HG02852 (cell line): ENCODE measurements around the gene ZNF439.
"Not testable (repeated sequence)": the region's sequence is repeated elsewhere in the genome, so short reads cannot be mapped to it uniquely, and the experiment has no call there.

Experiments
- ATAC-seq: cut with Tn5 transposase; IDR thresholded peaks from one replicate; pipeline ENCODE4 v1.9.1; 2021; ENCODE audit warnings: mild to moderate bottlenecking, moderate library complexity; ENCODE audit not compliant: unreplicated experiment

The ZNF439 gene

DNA sequence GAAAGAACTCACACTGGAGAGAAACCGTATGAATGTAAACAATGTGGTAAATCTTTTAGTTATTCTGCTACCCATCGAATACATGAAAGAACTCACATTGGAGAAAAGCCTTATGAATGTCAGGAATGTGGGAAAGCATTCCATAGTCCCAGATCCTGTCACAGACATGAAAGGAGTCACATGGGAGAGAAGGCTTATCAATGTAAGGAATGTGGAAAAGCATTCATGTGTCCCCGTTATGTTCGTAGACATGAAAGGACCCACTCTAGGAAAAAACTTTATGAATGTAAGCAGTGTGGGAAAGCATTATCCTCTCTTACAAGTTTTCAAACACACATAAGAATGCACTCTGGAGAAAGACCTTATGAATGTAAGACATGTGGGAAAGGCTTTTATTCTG, 19.2 kb downstream of the ZNF439 start:
- ATAC-seq = not testable (repeated sequence)

DNA sequence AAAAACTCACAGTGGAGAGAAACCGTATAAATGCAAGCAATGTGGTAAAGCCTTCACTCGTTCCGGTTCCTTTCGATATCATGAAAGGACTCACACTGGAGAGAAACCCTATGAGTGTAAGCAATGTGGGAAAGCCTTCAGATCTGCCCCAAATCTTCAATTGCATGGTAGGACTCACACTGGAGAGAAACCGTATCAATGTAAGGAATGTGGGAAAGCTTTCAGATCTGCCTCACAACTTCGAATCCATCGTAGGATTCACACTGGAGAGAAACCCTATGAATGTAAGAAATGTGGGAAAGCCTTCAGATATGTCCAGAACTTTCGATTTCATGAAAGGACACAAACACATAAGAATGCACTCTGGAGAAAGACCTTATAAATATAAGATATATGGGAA, 19.7 kb downstream of the ZNF439 start:
- no peak for ATAC-seq

GRCh38 chr19:11872624-11873023, 24.1 kb downstream of the ZNF439 start:
- no peak for ATAC-seq

GRCh38 chr19:11873762-11874161, 25.2 kb downstream of the ZNF439 start:
- ATAC-seq = no peak

- not testable (repeated sequence) for ATAC-seq
These were observed 31.3 kb downstream of the ZNF439 start for GRCh38 chr19:11879687-11880266.

GRCh38 chr19:11880598-11880997, 32.1 kb downstream of the ZNF439 start:
- ATAC-seq = no peak

DNA sequence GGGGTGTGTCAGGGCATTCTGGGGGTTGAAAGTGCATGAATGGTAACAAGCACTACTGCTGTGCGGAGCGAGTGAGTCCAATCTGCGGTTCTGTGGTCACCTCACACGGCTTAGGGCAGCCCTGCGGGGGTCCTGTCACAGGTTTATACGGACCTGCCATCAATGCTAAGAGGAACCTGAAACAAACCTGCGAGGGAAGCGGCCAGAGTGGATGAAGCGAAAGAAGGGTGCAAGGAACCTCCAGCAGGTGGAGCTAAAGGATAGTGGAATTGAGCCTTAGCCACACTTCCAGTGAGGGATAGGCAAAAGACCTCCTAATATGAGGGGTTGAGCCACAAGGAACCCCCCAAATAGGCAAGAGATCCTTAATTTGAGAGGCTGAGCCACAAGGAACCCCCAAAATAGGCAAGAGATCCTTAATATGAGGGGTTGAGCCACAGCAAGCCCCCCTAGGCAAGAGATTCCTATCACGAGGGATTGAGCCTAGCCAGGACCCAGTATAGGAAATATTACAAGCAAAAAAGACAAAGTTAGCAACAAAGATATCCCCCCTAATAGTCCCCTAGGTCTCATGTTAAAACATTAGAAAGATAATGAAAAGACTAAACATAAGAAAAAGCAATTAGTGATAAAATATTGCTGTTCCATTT, 32.8 kb downstream of the ZNF439 start:
- ATAC-seq = no peak

GRCh38 chr19:11882606-11883005, 34.1 kb downstream of the ZNF439 start:
- no peak for ATAC-seq

DNA sequence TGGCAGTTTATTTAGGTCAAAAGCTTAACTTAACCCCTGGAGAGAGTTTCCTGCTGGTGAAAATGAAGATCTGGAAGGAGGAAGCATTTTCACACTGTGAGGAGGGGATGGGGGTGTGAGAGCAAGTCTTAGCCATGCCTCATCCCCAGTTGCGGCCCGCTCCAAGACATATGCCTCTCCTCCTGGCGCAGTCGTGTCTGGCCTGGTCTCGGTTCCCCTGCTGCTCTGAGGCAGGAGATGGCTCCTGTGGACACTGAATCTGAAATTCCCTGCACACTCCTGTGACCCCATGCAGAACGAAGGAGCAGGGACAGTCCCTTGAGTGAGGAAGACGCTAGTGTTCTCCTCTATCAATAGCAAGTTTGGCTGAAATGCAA, 38.7 kb downstream of the ZNF439 start:
- ATAC-seq = no peak

- no peak for ATAC-seq
These were observed 39.3 kb downstream of the ZNF439 start, which contains the start of gene ZNF69 for GRCh38 chr19:11887611-11888531. Gene ZNF69 (plus strand): TSS chr19:11887782. CDS start chr19:11887924, 142 bp downstream.

GRCh38 chr19:11889901-11890300, 41.4 kb downstream of the ZNF439 start:
- ATAC-seq = not testable (repeated sequence)

GRCh38 chr19:11890634-11891033, 42.1 kb downstream of the ZNF439 start:
- ATAC-seq = no peak

DNA sequence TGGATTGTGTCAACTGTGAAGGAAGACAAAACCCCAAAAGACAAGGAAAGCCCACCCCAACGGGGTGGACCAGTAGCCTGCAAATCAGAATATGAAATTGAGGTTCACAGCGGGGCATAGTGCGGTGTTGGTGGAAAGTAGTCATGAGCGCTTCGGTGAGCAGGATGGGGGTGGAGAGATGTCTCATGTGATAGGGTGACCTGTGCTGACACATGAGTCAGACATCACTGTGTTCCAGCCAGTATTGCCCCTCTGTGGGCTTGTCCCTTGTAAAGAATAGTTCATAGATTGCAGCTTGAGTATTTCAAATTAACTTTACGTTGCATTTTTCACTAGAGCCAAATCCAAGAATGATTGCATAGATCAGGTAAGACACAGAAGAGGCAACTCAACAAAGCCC, 46.3 kb downstream of the ZNF439 start:
- ATAC-seq = no peak

- ATAC-seq = no peak
These were observed 53.7 kb downstream of the ZNF439 start for GRCh38 chr19:11902228-11902627.

- no peak for ATAC-seq
These were observed 57.4 kb downstream of the ZNF439 start for GRCh38 chr19:11905928-11906327.

DNA sequence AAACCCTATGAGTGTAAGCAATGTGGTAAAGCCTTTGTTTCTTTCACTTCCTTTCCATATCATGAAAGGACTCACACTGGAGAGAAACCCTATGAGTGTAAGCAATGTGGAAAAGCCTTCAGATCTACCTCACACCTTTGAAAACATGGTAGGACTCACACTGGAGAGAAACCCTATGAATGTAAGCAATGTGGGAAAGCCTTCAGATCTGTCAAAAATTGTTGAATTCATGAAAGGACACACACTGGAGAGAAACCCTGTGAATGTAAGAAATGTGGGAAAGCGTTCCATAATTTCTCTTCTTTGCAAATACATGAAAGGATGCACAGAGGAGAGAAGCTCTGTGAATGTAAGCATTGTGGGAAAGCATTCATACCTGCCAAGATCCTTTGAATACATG, 63.4 kb downstream of the ZNF439 start:
- not testable (repeated sequence) for ATAC-seq

DNA sequence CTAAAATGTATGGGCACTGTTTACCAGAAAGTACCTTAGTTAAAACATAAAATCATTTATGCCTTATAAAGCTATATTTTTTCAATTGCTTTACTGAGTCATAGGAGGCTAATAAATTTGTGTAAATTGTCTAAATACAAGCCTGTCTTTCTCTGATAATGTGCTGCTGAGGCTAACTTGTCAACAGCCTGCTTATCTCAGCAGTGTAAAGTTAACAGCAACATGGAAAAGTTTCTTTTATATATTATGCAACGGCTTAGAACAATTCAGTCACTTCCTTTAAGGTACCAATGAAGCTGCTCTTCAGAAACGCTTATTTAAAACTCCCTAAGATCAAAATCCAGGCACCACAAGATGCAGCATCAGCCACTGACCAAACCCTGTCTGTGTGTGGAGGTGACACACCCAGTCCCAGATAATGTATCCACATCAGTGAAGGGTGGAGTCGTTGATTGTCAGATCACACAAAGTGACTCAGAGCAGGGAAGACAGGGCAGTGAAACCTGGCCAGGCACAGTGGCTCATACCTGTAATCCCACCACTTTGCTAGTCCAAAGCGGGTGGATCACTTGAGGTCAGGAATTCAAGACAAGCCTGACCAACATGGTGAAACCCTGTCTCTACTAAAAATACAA, 66.0 kb downstream of the ZNF439 start:
- ATAC-seq = not testable (repeated sequence)
